SK-N-SH (cell line): Measurements from ENCODE around the gene P4HA3. TPM values are rescaled to one million over a fixed set of nuclear protein-coding genes. Genes with fewer than 3 reads are reported as not detected.
A peak's percentile ranks its signal among the peaks of the same experiment; 100 is the strongest.

Source experiments
- CTCF ChIA-PET: fragments of 300-600, 350-600 bp; formaldehyde crosslinking; extraction: SDS; loops from one replicate; lab custom pipeline; 2021; lab: Yijun Ruan, JAX
- POLR2A ChIA-PET: fragments of 350-600 bp; sonication (Branson Sonifier 250); formaldehyde crosslinking; extraction: SDS; loops from one replicate; lab custom pipeline; 2020; ENCODE audit warnings: antibody characterized with exemption, inconsistent platforms; lab: Yijun Ruan, JAX
- DNase-seq: peaks from one replicate; pipeline ENCODE4 v3.0.0; 2012
- H2AFZ ChIP-seq: fragments of 200-600 bp; sonication (generic); 2 replicates; pipeline ENCODE4 v1.8.1; 2016; ENCODE audit warnings: antibody characterized with exemption, mild to moderate bottlenecking, low read depth
- H3F3A ChIP-seq: fragments of 200-600 bp; sonication (generic); replicated peaks from 2 replicates; pipeline ENCODE3; 2016; ENCODE audit warnings: antibody characterized with exemption, mild to moderate bottlenecking; ENCODE audit not compliant: insufficient read depth
- H3K27ac ChIP-seq, 2 experiments: fragments of 200-500 bp in 1 of 2; fragments of 200-600 bp in 1 of 2; sonication (Bioruptor generic) in 1 of 2; sonication (generic), shearing (Covaris generic) in 1 of 2; 2 replicates each; pipeline versions ENCODE4 v1.5.1 to v1.6.1; 2014 to 2016; ENCODE audit warnings: low read depth in 2 of 2, inconsistent platforms in 1 of 2, low read length in 1 of 2, mild to moderate bottlenecking in 1 of 2, mixed read lengths in 1 of 2
- H3K27me3 ChIP-seq: fragments of 200-600 bp; sonication (generic), shearing (Covaris generic); 2 replicates; pipeline ENCODE4 v1.6.1; 2016; ENCODE audit warnings: mixed run types; ENCODE audit not compliant: insufficient read depth
- H3K36me3 ChIP-seq, 2 experiments: fragments of 200-500 bp in 1 of 2; fragments of 200-600 bp in 1 of 2; sonication (Bioruptor generic) in 1 of 2; sonication (generic) in 1 of 2; replicated peaks in 1 of 2; 2 replicates each; pipeline versions ENCODE3 to v1.5.1; 2014 to 2016; ENCODE audit warnings: low read length in 1 of 2, mild to moderate bottlenecking in 1 of 2; ENCODE audit not compliant: insufficient read depth in 2 of 2, control insufficient read depth in 1 of 2
- H3K4me1 ChIP-seq, 2 experiments: fragments of 200-500 bp in 1 of 2; fragments of 200-600 bp in 1 of 2; sonication (Bioruptor generic) in 1 of 2; sonication (generic), shearing (Covaris generic) in 1 of 2; 2 replicates each; pipeline versions ENCODE4 v1.5.1 to v1.6.1; 2014 to 2016; ENCODE audit warnings: low read depth in 1 of 2, low read length in 1 of 2, mixed run types in 1 of 2; ENCODE audit not compliant: insufficient read depth in 2 of 2, control insufficient read depth in 1 of 2
- H3K4me2 ChIP-seq: fragments of 200-600 bp; sonication (generic), shearing (Covaris generic); 2 replicates; pipeline ENCODE4 v1.6.1; 2017; ENCODE audit warnings: mixed run types
- H3K4me3 ChIP-seq, 2 experiments: fragments of 200-500 bp in 1 of 2; fragments of 200-600 bp in 1 of 2; sonication (Bioruptor generic) in 1 of 2; sonication (generic), shearing (Covaris generic) in 1 of 2; 2 replicates each; pipeline versions ENCODE4 v1.5.1 to v1.8.1; 2014 to 2016; ENCODE audit warnings: low read depth in 2 of 2, inconsistent platforms in 1 of 2, low read length in 1 of 2, mild to moderate bottlenecking in 1 of 2, mixed read lengths in 1 of 2, moderate library complexity in 1 of 2
- H3K79me2 ChIP-seq: fragments of 200-600 bp; sonication (generic); 2 replicates; pipeline ENCODE4 v1.8.1; 2017; ENCODE audit warnings: mild to moderate bottlenecking; ENCODE audit not compliant: insufficient read depth
- H3K9ac ChIP-seq: fragments of 200-600 bp; sonication (generic); 2 replicates; pipeline ENCODE4 v1.6.1; 2017; ENCODE audit warnings: mixed run types
- H3K9me2 ChIP-seq: fragments of 200-600 bp; sonication (generic); 2 replicates; pipeline ENCODE4 v1.6.1; 2017; ENCODE audit warnings: mixed run types
- H3K9me3 ChIP-seq: fragments of 200-600 bp; sonication (generic); 2 replicates; pipeline ENCODE4 v1.6.1; 2017; ENCODE audit warnings: mixed run types, mild to moderate bottlenecking, moderate library complexity
- H4K20me1 ChIP-seq: fragments of 200-600 bp; sonication (generic); 2 replicates; pipeline ENCODE4 v1.6.1; 2017; ENCODE audit warnings: mild to moderate bottlenecking, mixed run types; ENCODE audit not compliant: insufficient read depth
- EP300 ChIP-seq, 2 experiments: IDR thresholded peaks; 2 replicates each; pipeline versions ENCODE4 v1.4.0 to v1.6.1; 2012; ENCODE audit warnings: borderline replicate concordance in 1 of 2, low read depth in 1 of 2, low read length in 1 of 2
- GATA2 ChIP-seq: sonication (generic); formaldehyde crosslinking; IDR thresholded peaks from 2 replicates; pipeline ENCODE4 v1.5.0; 2020; ENCODE audit warnings: mild to moderate bottlenecking, missing genetic modification reagents
- JUND ChIP-seq: IDR thresholded peaks from 2 replicates; pipeline ENCODE4 v1.4.0; 2012
- MEF2A ChIP-seq: IDR thresholded peaks from 2 replicates; pipeline ENCODE4 v1.4.0; 2012; ENCODE audit warnings: low read depth, borderline replicate concordance
- MXI1 ChIP-seq: IDR thresholded peaks from 2 replicates; pipeline ENCODE4 v1.6.1; 2012; ENCODE audit warnings: mild to moderate bottlenecking, low read depth, low read length, improper control_type of control experiment
- NFIC ChIP-seq: IDR thresholded peaks from 2 replicates; pipeline ENCODE4 v1.4.0; 2012; ENCODE audit warnings: borderline replicate concordance
- SMC3 ChIP-seq: IDR thresholded peaks from 2 replicates; pipeline ENCODE4 v1.6.1; 2012; ENCODE audit warnings: low read depth, low read length, improper control_type of control experiment
- TCF12 ChIP-seq: IDR thresholded peaks from 2 replicates; pipeline ENCODE4 v1.4.0; 2012
- WGBS: methylation state at CpG from one replicate; pipeline ENCODE4 v1.1.6; 2017; ENCODE audit warnings: low lambda C conversion rate; 5-methylcytosine and 5-hydroxymethylcytosine counted together
- polyA plus RNA-seq, 3 experiments: library from polyadenylated mRNA; depleted of rRNA; stranded (reverse); fragments of >200 nt; gene quantifications; 2 replicates each; pipeline ENCODE4 v1.2.3, GENCODE V29; 2012
- TF ChIP-seq, protein P1 (sequence below): IDR thresholded peaks from 2 replicates; pipeline ENCODE4 v1.4.0; 2012; ENCODE audit warnings: low read depth, borderline replicate concordance
- TF ChIP-seq, protein P2 (sequence below): IDR thresholded peaks from 2 replicates; pipeline ENCODE4 v1.4.0; 2012; ENCODE audit warnings: low read depth
- TF ChIP-seq, protein P3 (sequence below): fragments of 200-600 bp; sonication (generic); IDR thresholded peaks from 2 replicates; pipeline ENCODE4 v1.6.1; 2017; ENCODE audit warnings: antibody characterized with exemption, mild to moderate bottlenecking, moderate library complexity

P4HA3 gene
- polyA plus RNA-seq, 1 of the 3 experiments (the other 2 are of a cell fraction): 8.4 TPM

DNA sequence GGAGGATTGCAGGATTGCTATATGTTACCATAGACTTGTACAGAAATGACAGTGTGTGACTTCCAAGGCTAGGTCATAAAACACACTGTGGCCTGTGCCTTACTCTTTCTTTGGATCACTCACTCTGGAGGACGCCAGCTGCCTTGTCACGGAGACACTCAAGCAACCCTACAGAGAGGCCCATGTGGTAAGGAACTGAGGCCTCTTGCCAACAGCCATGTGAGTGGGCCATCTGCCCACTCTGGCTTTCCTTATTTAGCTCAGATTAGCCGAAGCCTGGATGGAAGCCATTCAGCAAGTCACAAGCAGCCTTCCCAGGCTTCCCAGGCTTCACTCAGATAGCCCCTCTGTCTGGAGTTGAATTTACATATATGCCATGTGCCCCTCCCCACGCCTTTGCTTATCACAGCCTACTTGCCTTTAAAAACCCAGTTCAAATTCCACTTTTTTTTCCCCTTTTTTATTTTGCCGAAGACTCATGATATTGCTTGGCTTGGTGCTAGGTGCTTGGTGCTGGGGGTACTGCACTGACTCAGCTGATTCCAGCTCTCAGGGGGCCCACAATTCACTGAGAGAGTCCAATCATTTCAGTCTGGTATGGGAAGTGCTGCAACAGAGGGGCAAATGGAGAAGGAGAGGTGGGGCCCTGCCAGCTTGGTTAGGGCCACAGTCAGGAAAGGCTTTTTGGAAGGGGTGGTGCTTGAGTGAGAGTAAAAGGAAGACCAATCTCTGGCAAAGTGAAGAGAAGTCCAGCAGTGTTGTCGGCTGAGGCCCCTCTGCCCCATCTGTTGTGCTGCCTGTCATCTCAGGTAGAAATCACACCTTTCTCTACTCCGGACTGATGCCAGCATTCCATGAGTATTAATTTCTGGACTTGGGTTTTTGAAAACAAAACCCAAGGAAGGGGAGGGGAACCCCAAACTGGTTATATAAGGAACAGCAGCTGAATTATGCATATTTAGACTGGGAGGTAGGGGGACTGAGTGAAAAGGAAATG, 14.5 kb upstream of the P4HA3 start:
- ChIA-PET POLR2A (no interaction called here), CTCF (interaction anchor here (0.6 kb wide), 2 partner anchors 57 to 70 kb away, joined by 3 read pairs; no protein-coding TSS in a partner anchor)
- H3F3A ChIP-seq: peaks cover 25% of the 10 kb centered on the region
- peak overlapping the region; percentile 37 for H2AFZ ChIP-seq
- H4K20me1 ChIP-seq: no peaks in the 10 kb centered on the region
- no peak for DNase-seq
- peaks cover 0 to 4% of the 10 kb centered on the region in 2 experiments for H3K36me3 ChIP-seq
- no peaks in the 10 kb centered on the region for H3K9me2 ChIP-seq
- 78% methylated on average over 7 of the region's 7 CpGs for WGBS
- no peak overlapping the region for H3K4me3 ChIP-seq
- peak overlapping the region in 1 of 2 experiments; percentile 41; a peak in 2 of 4 replicates for H3K27ac ChIP-seq
- TF ChIP-seq MEF2A: peak; percentile 30; the same call in 1 of the 2 replicates
- TF ChIP-seq JUND: no peak
- TF ChIP-seq NFIC: peak; percentile 70
- TF ChIP-seq, protein P1, sequence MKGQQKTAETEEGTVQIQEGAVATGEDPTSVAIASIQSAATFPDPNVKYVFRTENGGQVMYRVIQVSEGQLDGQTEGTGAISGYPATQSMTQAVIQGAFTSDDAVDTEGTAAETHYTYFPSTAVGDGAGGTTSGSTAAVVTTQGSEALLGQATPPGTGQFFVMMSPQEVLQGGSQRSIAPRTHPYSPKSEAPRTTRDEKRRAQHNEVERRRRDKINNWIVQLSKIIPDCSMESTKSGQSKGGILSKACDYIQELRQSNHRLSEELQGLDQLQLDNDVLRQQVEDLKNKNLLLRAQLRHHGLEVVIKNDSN: 0 out of 2 replicates have a peak, but pooled peaks have one; percentile 9
- TF ChIP-seq, protein P2, sequence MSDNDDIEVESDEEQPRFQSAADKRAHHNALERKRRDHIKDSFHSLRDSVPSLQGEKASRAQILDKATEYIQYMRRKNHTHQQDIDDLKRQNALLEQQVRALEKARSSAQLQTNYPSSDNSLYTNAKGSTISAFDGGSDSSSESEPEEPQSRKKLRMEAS: peak; percentile 69; the same call in 1 of the 2 replicates
- TF ChIP-seq SMC3: no peak
- TF ChIP-seq, all 33 proteins: peak for 4
- Histone ChIP-seq H3K4me2 (peak overlapping the region; percentile 44; the same call in 1 of the 2 replicates), H3K4me1 (peaks cover 9 to 26% of the 10 kb centered on the region in 2 experiments; a peak in 3 of 4 replicates), H3K79me2 (no peaks in the 10 kb centered on the region), H3K9me3 (no peaks in the 10 kb centered on the region), H3K27me3 (no peaks in the 10 kb centered on the region), H3K9ac (no peak overlapping the region)

DNA sequence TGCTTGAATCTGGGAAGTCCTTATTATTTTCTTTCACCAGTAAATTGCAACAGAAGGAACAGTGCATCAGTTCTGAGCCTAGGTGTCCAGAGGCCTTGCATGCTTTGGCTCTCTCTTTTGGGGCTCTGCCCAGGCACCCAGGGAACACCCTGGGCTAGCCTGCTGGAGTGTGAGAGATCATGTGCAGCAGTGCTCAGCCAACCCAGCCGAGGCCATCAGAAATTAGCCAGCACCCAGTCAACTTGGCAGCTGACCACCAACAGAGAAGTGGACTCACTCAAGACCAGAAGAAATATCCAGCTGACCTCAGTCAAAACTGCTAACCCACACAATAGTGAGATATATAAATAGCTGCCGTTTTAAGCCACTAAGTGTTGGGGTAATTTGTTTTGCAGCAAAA, 11.2 kb upstream of the P4HA3 start:
- peak overlapping the region in 1 of 2 experiments; percentile 99; a peak in 1 of 4 replicates for H3K27ac ChIP-seq
- POLR2A ChIA-PET: no interaction called here
- peaks cover 47% of the 10 kb centered on the region for H3F3A ChIP-seq
- peaks cover 9 to 32% of the 10 kb centered on the region in 2 experiments; a peak in 3 of 4 replicates for H3K4me1 ChIP-seq
- no peak overlapping the region for H3K9ac ChIP-seq
- H3K9me2 ChIP-seq: no peaks in the 10 kb centered on the region
- no peak for DNase-seq
- no peak overlapping the region for H3K4me2 ChIP-seq
- no peaks in the 10 kb centered on the region for H3K79me2 ChIP-seq
- whole genome bisulfite sequencing: 75% methylated on average over 2 of the region's 2 CpGs
- H3K36me3 ChIP-seq: no peaks in the 10 kb centered on the region
- H3K27me3 ChIP-seq: no peaks in the 10 kb centered on the region
- H3K9me3 ChIP-seq: no peaks in the 10 kb centered on the region
- no peak overlapping the region for H2AFZ ChIP-seq
- TF ChIP-seq GATA2 (no peak), TCF12 (no peak), EP300 (IDR thresholded peaks at IDR 0.05; ENCODE audit: borderline replicate concordance in 1 of 2, low read depth in 1 of 2, low read length in 1 of 2) (no peak), MXI1 (no peak)
- TF ChIP-seq, protein P3, sequence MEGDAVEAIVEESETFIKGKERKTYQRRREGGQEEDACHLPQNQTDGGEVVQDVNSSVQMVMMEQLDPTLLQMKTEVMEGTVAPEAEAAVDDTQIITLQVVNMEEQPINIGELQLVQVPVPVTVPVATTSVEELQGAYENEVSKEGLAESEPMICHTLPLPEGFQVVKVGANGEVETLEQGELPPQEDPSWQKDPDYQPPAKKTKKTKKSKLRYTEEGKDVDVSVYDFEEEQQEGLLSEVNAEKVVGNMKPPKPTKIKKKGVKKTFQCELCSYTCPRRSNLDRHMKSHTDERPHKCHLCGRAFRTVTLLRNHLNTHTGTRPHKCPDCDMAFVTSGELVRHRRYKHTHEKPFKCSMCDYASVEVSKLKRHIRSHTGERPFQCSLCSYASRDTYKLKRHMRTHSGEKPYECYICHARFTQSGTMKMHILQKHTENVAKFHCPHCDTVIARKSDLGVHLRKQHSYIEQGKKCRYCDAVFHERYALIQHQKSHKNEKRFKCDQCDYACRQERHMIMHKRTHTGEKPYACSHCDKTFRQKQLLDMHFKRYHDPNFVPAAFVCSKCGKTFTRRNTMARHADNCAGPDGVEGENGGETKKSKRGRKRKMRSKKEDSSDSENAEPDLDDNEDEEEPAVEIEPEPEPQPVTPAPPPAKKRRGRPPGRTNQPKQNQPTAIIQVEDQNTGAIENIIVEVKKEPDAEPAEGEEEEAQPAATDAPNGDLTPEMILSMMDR: no peak
- TF ChIP-seq, all 33 proteins: peak for 0
- CTCF ChIA-PET: interaction anchor here (0.7 to 1.6 kb wide), 4 partner anchors 24 to 138 kb away, joined by 3 to 4 read pairs (median 4); no protein-coding TSS in a partner anchor
- Histone ChIP-seq H3K4me3 (no peak overlapping the region), H4K20me1 (no peaks in the 10 kb centered on the region)
